RPMI8226 (cell line): ENCODE data around the gene CCDC169.
"Not testable (repeated sequence)": the region's sequence is repeated elsewhere in the genome, so short reads cannot be mapped to it uniquely, and the experiment has no call there.

ENCODE experiments used
- DNase-seq: peaks from one replicate; pipeline ENCODE4 v3.0.0-alpha.2; 2015

The CCDC169 gene

GRCh38 chr13:36297366-36298338 lies at the start of gene CCDC169:
Gene CCDC169 (minus strand): TSS chr13:36297814. CDS start chr13:36297719, 95 bp downstream.
- peak; percentile 56 for DNase-seq

GRCh38 chr13:36346222-36347083 lies 48.8 kb upstream of the CCDC169 start, which contains the start of gene SPART:
Gene SPART (minus strand): TSS chr13:36346394. CDS start chr13:36335830, 10,564 bp downstream.
- peak; percentile 86 for DNase-seq

- peak; percentile 41 for DNase-seq
Observed at GRCh38 chr13:36345438-36346221, 48.0 kb upstream of the CCDC169 start.

GRCh38 chr13:36344886-36345437 lies 47.3 kb upstream of the CCDC169 start:
- DNase-seq: peak; percentile 31

GRCh38 chr13:36344173-36344572 lies 46.6 kb upstream of the CCDC169 start:
- no peak for DNase-seq

GRCh38 chr13:36343766-36344165 lies 46.2 kb upstream of the CCDC169 start:
- DNase-seq: no peak

GRCh38 chr13:36342715-36343114 lies 45.1 kb upstream of the CCDC169 start:
- no peak for DNase-seq

- no peak for DNase-seq
Observed at GRCh38 chr13:36341718-36342117, 44.1 kb upstream of the CCDC169 start.

GRCh38 chr13:36339600-36340155 lies 42.1 kb upstream of the CCDC169 start:
- no peak for DNase-seq

GRCh38 chr13:36337938-36338641 lies 40.5 kb upstream of the CCDC169 start:
- DNase-seq: no peak

GRCh38 chr13:36332986-36333385 lies 35.4 kb upstream of the CCDC169 start:
- no peak for DNase-seq

GRCh38 chr13:36332255-36332654 lies 34.6 kb upstream of the CCDC169 start:
- not testable (repeated sequence) for DNase-seq

- no peak for DNase-seq
Observed at GRCh38 chr13:36331280-36331679, 33.7 kb upstream of the CCDC169 start.

GRCh38 chr13:36329361-36329760 lies 31.7 kb upstream of the CCDC169 start:
- DNase-seq: no peak

- no peak for DNase-seq
Observed at GRCh38 chr13:36328821-36329220, 31.2 kb upstream of the CCDC169 start.

- DNase-seq: no peak
Observed at GRCh38 chr13:36325912-36326311, 28.3 kb upstream of the CCDC169 start.

- DNase-seq: not testable (repeated sequence)
Observed at GRCh38 chr13:36324881-36325280, 27.3 kb upstream of the CCDC169 start.

GRCh38 chr13:36323951-36324566 lies 26.4 kb upstream of the CCDC169 start:
- DNase-seq: no peak

- no peak for DNase-seq
Observed at GRCh38 chr13:36323408-36323807, 25.8 kb upstream of the CCDC169 start.

- not testable (repeated sequence) for DNase-seq
Observed at GRCh38 chr13:36319793-36320192, 22.2 kb upstream of the CCDC169 start.
